AG04450 (cell line): ENCODE measurements around the gene RNF11. TPM values are rescaled to one million over a fixed set of nuclear protein-coding genes. Genes with fewer than 3 reads are reported as not detected.
"Not testable (repeated sequence)": the region's sequence is repeated elsewhere in the genome, so short reads cannot be mapped to it uniquely, and the experiment has no call there.

Experiments
- CTCF ChIA-PET: fragments of 300-600, 350-600 bp; formaldehyde crosslinking; extraction: SDS; loops from one replicate; lab custom pipeline; 2022; ENCODE audit warnings: antibody characterized with exemption, inconsistent platforms; lab: Charles Lee
- POLR2A ChIA-PET: fragments of 350-600 bp; formaldehyde crosslinking; extraction: SDS; loops from one replicate; lab custom pipeline; 2021; ENCODE audit warnings: antibody characterized with exemption, inconsistent platforms; lab: Yijun Ruan, JAX
- DNase-seq: peaks from one replicate; pipeline ENCODE4 v3.0.0-alpha.2; 2011; ENCODE audit warnings: low read depth, low spot score
- H3K27ac ChIP-seq: one replicate; pipeline ENCODE4 v1.5.1; 2012; ENCODE audit warnings: low read depth, low read length, control low read depth
- H3K27me3 ChIP-seq: one replicate; pipeline ENCODE4 v1.6.0; 2012; ENCODE audit warnings: low read length; ENCODE audit not compliant: control insufficient read depth, insufficient read depth
- H3K4me3 ChIP-seq: 2 replicates; pipeline ENCODE4 v1.5.1; 2011; ENCODE audit warnings: mild to moderate bottlenecking, low read depth, low read length, control low read depth
- H3K9me3 ChIP-seq: 2 replicates; pipeline ENCODE4 v1.5.1; 2012; ENCODE audit warnings: low read length; ENCODE audit not compliant: control insufficient read depth, insufficient read depth
- CTCF ChIP-seq: IDR thresholded peaks from 2 replicates; pipeline ENCODE4 v1.5.1; 2011; ENCODE audit warnings: low read depth, low read length, control low read depth, inconsistent platforms
- polyA plus RNA-seq: library from polyadenylated mRNA; depleted of rRNA; stranded (reverse); fragments of >200 nt; gene quantifications from 2 replicates; pipeline ENCODE4 v1.2.3, GENCODE V29; 2011

Gene RNF11
- polyA plus RNA-seq, 1 experiment = 163 TPM

- ChIA-PET CTCF (interaction anchor here (0.7 to 0.9 kb wide), 2 partner anchors 49 to 280 kb away, joined by 3 to 4 read pairs; no protein-coding TSS in a partner anchor), POLR2A (interaction anchor here (1.0 kb wide), 1 partner anchor 11 kb away, joined by 7 read pairs; the partner anchor contains the start of gene RNF11)
- no peak for TF ChIP-seq CTCF
- no peak overlapping the region for H3K4me3 ChIP-seq
- DNase-seq = no peak
- no peaks in the 10 kb centered on the region for H3K27me3 ChIP-seq
- H3K9me3 ChIP-seq = peaks cover 4% of the 10 kb centered on the region; the same call in 1 of the 2 replicates
- no peak overlapping the region for H3K27ac ChIP-seq
Observed at GRCh38 chr1:51247499-51247898, 11.4 kb downstream of the RNF11 start.

GRCh38 chr1:51249445-51249844 lies 13.4 kb downstream of the RNF11 start:
- Histone ChIP-seq H3K4me3 (no peak overlapping the region), H3K9me3 (peaks cover 4% of the 10 kb centered on the region; the same call in 1 of the 2 replicates), H3K27ac (no peak overlapping the region), H3K27me3 (no peaks in the 10 kb centered on the region)
- DNase-seq = no peak
- ChIA-PET CTCF (no interaction called here), POLR2A (no interaction called here)
- no peak for TF ChIP-seq CTCF

- DNase-seq, POLR2A ChIA-PET, H3K27ac ChIP-seq, H3K27me3 ChIP-seq, H3K4me3 ChIP-seq, H3K9me3 ChIP-seq: not testable (repeated sequence)
- CTCF ChIA-PET = interaction anchor here (0.7 kb wide), 1 partner anchor 46 kb away, joined by 3 read pairs; no protein-coding TSS in a partner anchor
Observed at GRCh38 chr1:51250729-51251128, 14.7 kb downstream of the RNF11 start.

GRCh38 chr1:51251165-51251564 lies 15.1 kb downstream of the RNF11 start:
- H3K27me3 ChIP-seq, POLR2A ChIA-PET, H3K9me3 ChIP-seq, H3K4me3 ChIP-seq, H3K27ac ChIP-seq, DNase-seq, CTCF ChIA-PET: not testable (repeated sequence)

GRCh38 chr1:51252366-51252765 lies 16.3 kb downstream of the RNF11 start:
- peaks cover 4% of the 10 kb centered on the region; the same call in 1 of the 2 replicates for H3K9me3 ChIP-seq
- no peak for DNase-seq
- no peak for TF ChIP-seq CTCF
- no peak overlapping the region for H3K27ac ChIP-seq
- H3K27me3 ChIP-seq = no peaks in the 10 kb centered on the region
- ChIA-PET POLR2A (no interaction called here), CTCF (no interaction called here)
- no peak overlapping the region for H3K4me3 ChIP-seq

GRCh38 chr1:51253691-51254090 lies 17.6 kb downstream of the RNF11 start:
- POLR2A ChIA-PET = no interaction called here
- H3K9me3 ChIP-seq = peaks cover 4% of the 10 kb centered on the region; the same call in 1 of the 2 replicates
- H3K27ac ChIP-seq = no peak overlapping the region
- no peaks in the 10 kb centered on the region for H3K27me3 ChIP-seq
- H3K4me3 ChIP-seq = no peak overlapping the region
- CTCF ChIA-PET = no interaction called here
- no peak for TF ChIP-seq CTCF
- DNase-seq = no peak
